CD4-positive, alpha-beta T cell treated with Interleukin-17A for 1 hour (primary cell): ENCODE data around the gene NNMT.

Experiments
- DNase-seq: peaks from one replicate; pipeline ENCODE4 v3.0.0-alpha.2; 2020

NNMT gene

GRCh38 chr11:114285599-114285998 is 10.6 kb upstream of the NNMT start:
- DNase-seq, result no peak

GRCh38 chr11:114286229-114286628 is 10.0 kb upstream of the NNMT start:
- DNase-seq, result no peak

DNA sequence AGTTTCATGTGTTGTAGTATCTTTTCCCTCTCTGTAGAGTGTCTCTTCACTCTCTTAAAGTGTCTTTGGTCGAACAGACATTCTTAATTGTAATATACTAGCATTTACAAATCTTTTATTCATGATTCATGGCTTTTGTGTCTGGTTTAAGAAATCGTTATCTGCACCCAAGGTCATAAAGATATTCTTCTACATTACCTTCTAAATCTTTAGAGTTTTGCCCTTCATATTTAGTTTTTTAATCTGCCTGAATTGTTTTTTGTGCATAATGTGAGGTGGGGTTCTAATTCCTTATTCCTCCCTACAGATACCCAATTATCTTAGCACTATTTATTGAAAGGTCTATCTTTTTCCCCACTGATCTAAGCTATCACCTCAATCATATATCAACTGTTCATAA is 9.0 kb upstream of the NNMT start:
- no peak for DNase-seq

DNA sequence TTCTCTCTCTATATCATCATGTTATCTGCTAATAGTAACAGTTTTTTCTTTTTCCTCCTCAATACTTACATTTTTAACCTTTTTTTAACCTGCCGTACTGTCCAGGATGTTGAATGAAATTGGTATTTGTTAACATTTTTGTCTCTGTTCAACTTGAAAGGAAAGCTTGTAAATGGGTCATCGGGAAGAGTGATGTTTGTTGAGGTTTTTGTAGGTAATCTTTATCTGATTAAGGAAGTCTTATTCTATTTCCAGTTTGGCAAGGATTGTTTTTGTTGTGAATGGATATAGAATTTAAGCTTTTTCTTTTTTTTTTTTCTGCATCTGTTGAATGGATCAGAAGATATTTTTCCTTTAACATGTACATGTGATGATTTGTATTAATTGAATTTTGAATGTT is 8.1 kb upstream of the NNMT start:
- DNase-seq, result no peak

DNA sequence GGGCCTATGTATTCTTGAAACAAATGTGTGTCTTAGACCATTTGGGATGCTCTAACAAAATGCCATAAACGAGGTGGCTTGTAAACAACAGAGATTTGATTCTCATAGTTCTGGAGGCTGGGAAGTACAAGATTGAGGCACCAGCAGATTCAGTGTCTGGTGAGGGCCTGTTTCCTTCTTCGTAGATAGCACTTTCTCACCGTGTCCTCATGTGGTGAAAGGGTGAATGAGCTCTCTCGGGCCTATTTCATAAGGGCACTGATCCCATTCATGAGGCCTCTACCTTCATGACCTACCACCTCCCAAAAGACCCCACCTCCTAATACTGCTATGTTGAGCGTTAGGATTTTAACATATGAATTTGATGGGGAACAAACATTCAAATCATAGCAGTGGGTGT is 6.4 kb upstream of the NNMT start:
- DNase-seq, result no peak

DNA sequence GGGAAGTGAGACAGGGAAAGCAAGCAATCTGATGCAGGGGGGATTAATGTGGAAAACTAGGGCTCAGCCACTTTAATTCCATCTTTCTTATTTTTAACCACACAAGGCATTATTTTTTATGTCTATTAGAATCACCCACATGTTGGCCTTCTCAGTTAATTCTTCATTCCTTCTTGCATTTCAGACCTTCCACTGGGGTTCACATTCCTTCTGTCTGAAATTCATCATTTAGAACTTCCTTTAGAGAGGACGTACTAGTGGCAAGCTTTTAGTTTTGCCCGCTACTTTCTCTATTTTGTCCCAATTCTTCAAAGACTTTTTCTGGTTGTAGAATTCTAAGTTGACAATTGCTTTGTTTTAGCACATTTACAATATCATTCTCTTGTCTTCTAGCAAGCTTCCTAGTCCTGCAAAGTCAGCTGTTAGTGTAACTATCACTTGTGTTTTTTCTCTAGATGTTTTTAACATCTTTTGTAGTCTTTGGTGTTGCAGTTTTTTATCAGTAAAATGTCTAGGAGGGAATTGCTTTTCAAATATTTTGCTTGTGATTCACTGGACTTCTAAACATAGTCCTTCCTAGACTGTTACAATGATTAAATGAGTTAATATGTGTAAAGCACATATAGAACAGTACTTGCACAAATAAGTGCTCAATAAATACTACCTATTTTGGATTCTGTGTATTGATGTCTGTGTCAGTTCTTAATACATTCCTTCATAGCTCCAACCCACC is 5.5 kb upstream of the NNMT start:
- no peak for DNase-seq

GRCh38 chr11:114291381-114291780 is 4.8 kb upstream of the NNMT start:
- no peak for DNase-seq

GRCh38 chr11:114291842-114292680 is 4.1 kb upstream of the NNMT start:
- DNase-seq, result no peak

DNA sequence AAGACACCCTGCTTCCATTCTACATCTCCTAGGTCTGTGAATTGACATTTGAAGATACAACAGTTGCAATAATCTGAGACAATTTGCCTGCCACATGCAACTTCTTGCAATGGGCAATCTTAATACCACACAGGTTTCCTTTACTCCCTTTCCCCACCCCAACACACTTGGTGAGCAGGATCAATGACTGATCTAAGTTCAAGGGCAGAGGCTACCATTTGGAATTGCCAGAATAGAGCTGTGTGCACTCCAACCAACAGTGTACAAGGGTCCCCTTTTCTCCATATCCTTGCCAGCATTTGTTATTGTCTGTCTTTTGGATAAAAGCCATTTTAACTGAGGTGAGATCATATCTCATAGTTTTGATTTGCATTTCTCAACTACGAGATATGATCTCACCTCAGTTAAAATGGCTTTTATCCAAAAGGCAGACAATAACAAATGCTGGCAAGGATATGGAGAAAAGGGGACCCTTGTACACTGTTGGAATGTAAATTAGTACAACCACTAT is 2.9 kb upstream of the NNMT start:
- no peak for DNase-seq

DNA sequence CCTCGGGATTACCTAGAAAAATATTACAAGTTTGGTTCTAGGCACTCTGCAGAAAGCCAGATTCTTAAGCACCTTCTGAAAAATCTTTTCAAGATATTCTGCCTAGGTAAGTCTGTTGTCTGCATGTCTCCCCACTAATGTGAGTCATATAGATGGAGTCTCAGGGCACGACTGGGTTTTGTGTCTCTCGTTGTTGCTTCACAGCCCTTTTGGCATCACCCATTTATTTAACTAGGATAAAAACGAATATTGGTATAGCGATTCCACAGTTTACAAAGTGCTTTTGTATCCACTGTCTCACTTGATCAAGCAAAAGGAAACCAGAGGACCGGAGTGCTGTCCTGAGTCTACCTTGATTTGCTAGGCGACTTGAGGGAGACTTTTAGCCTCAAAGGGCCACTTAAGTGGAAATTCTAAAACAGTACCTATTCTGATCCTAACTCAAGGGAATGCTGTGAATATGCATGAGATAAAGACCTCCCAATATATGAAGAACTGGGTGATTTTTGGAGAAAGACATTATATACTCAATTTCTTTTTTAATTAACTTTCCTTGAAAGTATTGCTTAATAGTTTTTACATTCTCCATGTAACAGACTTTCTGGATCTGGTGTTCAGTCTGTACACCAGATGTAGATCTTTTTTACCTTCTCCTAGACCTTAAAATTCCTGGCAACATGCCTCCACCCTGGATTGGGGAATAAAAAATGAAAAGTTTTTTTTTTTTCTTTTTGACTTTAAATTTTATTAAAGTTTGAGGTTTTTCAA is 590 bp downstream of the NNMT start:
- DNase-seq, result no peak

- DNase-seq, result no peak
Measured at GRCh38 chr11:114297806-114298709, 1.9 kb downstream of the NNMT start.

- DNase-seq, result no peak
Measured at GRCh38 chr11:114298710-114299109, 2.5 kb downstream of the NNMT start.

GRCh38 chr11:114301088-114301487 is 4.9 kb downstream of the NNMT start:
- DNase-seq, result no peak

GRCh38 chr11:114301927-114302326 is 5.7 kb downstream of the NNMT start:
- DNase-seq, result no peak

DNA sequence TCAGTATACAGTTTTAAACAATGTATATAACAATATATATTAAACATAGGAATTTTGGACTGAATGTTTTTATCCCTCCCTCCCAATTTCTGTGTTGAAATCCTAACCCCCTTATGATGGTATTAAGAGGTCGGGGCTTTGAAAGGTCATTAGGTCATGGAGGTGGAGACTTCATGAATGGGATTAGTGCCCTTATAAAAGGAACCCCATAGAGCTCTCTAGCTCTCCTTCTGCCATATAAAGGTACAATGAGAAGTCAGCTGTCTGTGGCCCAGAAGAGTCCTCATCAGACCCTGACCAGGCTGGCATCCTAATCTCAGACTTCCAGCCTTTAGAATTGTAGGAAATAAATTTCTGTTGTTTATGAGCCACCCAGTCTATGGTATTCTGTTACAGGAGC is 6.5 kb downstream of the NNMT start:
- DNase-seq, result no peak

- DNase-seq, result no peak
Measured at GRCh38 chr11:114304065-114304464, 7.9 kb downstream of the NNMT start.

GRCh38 chr11:114304969-114305368 is 8.8 kb downstream of the NNMT start:
- DNase-seq, result no peak

DNA sequence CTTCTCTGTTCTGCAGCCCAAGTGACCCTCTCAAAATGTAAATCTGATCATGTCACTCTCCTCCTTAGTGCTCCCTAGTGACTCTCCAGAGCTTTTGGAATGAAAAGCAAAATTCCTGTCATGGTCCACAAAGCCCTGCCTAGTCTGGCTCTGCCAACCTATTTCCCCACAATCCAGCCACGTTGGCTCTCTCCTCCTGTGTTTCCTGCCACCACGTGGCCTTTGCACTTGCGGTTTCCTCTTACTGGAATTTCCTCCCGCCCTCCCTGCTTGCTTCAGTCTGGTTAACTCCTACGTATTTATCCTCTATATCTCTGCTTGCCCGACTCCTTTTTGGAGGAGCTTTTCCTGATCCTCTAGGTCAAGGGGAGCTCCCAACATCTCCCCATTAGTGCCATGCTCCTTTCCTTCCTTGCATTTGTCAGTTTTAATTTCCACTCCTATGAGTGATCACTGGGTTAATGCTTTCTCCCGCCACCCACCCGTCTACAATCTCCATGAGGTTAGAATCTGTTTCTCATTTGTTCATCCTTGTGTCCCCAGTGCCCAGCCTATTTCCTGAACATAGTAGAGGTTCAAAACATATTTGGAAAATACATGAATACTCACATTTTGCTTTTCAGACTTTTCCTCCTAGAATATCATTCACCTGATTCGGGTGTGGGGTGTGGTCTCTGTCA is 11.5 kb downstream of the NNMT start:
- no peak for DNase-seq

DNA sequence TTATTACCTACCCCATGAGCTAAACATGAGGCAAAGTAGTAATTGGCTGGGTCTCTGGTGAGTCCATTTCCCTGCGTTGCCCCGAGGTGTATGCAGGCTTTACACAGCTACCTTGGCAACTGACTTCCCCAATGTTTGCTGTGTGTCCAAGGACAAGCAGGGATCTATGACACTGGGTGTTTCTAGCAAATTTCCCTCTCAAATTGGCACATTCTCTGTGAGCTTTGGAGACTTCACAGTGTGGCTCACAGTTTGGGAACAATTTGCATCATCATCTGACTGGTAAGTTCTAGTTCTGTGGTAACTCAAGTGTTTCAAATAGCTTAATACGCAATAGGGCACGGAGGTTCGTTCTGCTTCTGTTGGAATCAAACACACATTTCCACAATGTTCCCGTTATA is 12.5 kb downstream of the NNMT start:
- DNase-seq, result no peak

DNA sequence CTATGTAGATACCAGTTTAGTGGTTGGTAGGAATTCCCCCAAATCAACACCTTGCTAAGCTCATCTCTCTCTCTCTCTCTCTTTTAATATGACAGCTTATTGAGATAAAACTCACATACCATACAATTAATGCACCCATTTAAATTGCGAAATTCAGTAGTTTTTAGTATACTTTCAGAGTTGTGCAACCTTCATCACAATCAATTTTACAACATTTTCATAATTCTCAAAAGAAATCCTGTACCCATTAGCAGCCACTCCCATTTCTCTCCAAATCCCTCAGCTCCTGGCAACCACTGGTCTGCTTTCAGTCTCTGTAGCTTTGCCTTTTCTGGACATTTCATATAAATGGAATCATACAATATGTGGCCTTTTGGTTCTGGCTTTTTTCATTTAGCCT is 13.3 kb downstream of the NNMT start:
- no peak for DNase-seq

- no peak for DNase-seq
Measured at GRCh38 chr11:114310095-114310494, 13.9 kb downstream of the NNMT start.

DNA sequence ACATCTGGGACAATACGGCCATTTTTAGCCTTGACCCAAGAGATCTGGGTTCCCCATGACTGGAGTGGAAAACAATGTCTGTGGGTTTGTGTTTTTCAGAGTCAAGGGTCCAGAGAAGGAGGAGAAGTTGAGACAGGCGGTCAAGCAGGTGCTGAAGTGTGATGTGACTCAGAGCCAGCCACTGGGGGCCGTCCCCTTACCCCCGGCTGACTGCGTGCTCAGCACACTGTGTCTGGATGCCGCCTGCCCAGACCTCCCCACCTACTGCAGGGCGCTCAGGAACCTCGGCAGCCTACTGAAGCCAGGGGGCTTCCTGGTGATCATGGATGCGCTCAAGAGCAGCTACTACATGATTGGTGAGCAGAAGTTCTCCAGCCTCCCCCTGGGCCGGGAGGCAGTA is 15.7 kb downstream of the NNMT start:
- DNase-seq, result no peak
